Thoracic aorta (tissue), 2 donors: ENCODE results near the gene MAGI1. TPM values are rescaled to one million over a fixed set of nuclear protein-coding genes. Genes with fewer than 3 reads are reported as not detected.

Experiments used
- ATAC-seq: fragments of 150-250 bp; one replicate; pipeline ENCODE4 v1.8.0; 2017; ENCODE audit warnings: low read depth; ENCODE audit not compliant: insufficient number of reproducible peaks, low FRiP score
- DNase-seq: peaks from one replicate; pipeline ENCODE4 v3.0.0-alpha.2; 2020; ENCODE audit warnings: low spot score
- H3K27ac ChIP-seq, 2 donors: fragments of 200-600 bp; sonication (generic); 1 replicate in 1 of 2; 2 replicates in 1 of 2; pipeline ENCODE4 v1.5.1; 2016; ENCODE audit warnings: mild to moderate bottlenecking in 2 of 2, moderate library complexity in 2 of 2
- H3K27me3 ChIP-seq: fragments of 200-600 bp; sonication (generic); replicated peaks from 2 replicates; pipeline ENCODE4 v1.6.0; 2016; ENCODE audit warnings: mild to moderate bottlenecking; ENCODE audit not compliant: insufficient read depth
- H3K36me3 ChIP-seq: fragments of 200-600 bp; sonication (generic); one replicate; pipeline ENCODE4 v1.5.1; 2016
- H3K4me1 ChIP-seq, 2 donors: fragments of 200-600 bp; sonication (generic); 1 replicate in 1 of 2; 2 replicates in 1 of 2; pipeline versions ENCODE4 v1.5.1 to v1.6.0; 2016; ENCODE audit warnings: low read depth in 2 of 2, mild to moderate bottlenecking in 1 of 2; ENCODE audit not compliant: control insufficient read depth in 1 of 2
- H3K4me3 ChIP-seq: fragments of 200-600 bp; sonication (generic); 2 replicates; pipeline ENCODE4 v1.5.1; 2016; ENCODE audit warnings: mild to moderate bottlenecking
- H3K9me3 ChIP-seq: fragments of 200-600 bp; sonication (generic); 2 replicates; pipeline ENCODE4 v1.5.1; 2016
- CTCF ChIP-seq: fragments of 200-600 bp; sonication (generic); IDR thresholded peaks from one replicate; pipeline ENCODE4 v1.5.1; 2019; ENCODE audit warnings: antibody characterized with exemption
- total RNA-seq, 2 donors: library from RNA; depleted of rRNA; stranded (reverse); fragments of >200 nt; gene quantifications; one replicate each; pipeline versions ENCODE4 v1.1.0 to v1.2.3, GENCODE V29; 2016

Gene MAGI1
- total RNA-seq, 2 donors from 2014 or later = 48.2 to 88.5 TPM

GRCh38 chr3:65642883-65643282 lies 395.8 kb downstream of the MAGI1 start:
- Histone ChIP-seq H3K9me3 (peaks cover 9% of the 10 kb centered on the region), H3K4me1 (peaks cover 21 to 34% of the 10 kb centered on the region in 2 donors), H3K4me3 (no peak overlapping the region), H3K36me3 (no peaks in the 10 kb centered on the region), H3K27ac (peak overlapping the region; percentile 21 to 50), H3K27me3 (no peaks in the 10 kb centered on the region)
- TF ChIP-seq CTCF = no peak
- ATAC-seq = no peak
- DNase-seq = no peak

GRCh38 chr3:65641777-65642176 lies 396.9 kb downstream of the MAGI1 start:
- Histone ChIP-seq H3K36me3 (no peaks in the 10 kb centered on the region), H3K4me3 (no peak overlapping the region), H3K4me1 (peaks cover 21 to 34% of the 10 kb centered on the region in 2 donors), H3K9me3 (peaks cover 3% of the 10 kb centered on the region), H3K27ac (peak overlapping the region in 1 of 2 donors; percentile 18), H3K27me3 (no peaks in the 10 kb centered on the region)
- TF ChIP-seq CTCF = no peak
- ATAC-seq (no peak), DNase-seq (no peak)

- Histone ChIP-seq H3K9me3 (peaks cover 2% of the 10 kb centered on the region), H3K4me3 (no peak overlapping the region), H3K27me3 (no peaks in the 10 kb centered on the region), H3K36me3 (no peaks in the 10 kb centered on the region), H3K4me1 (peaks cover 21 to 34% of the 10 kb centered on the region in 2 donors), H3K27ac (no peak overlapping the region)
- no peak for DNase-seq
- no peak for TF ChIP-seq CTCF
- no peak for ATAC-seq
Measured at GRCh38 chr3:65641045-65641444, 397.7 kb downstream of the MAGI1 start.

- no peaks in the 10 kb centered on the region for H3K36me3 ChIP-seq
- H3K9me3 ChIP-seq = no peaks in the 10 kb centered on the region
- no peaks in the 10 kb centered on the region for H3K27me3 ChIP-seq
- no peak for DNase-seq
- TF ChIP-seq CTCF = no peak
- H3K4me1 ChIP-seq = peaks cover 21 to 34% of the 10 kb centered on the region in 2 donors
- H3K4me3 ChIP-seq = no peak overlapping the region
- ATAC-seq = no peak
- no peak overlapping the region for H3K27ac ChIP-seq
Measured at GRCh38 chr3:65639444-65639843, 399.3 kb downstream of the MAGI1 start.

GRCh38 chr3:65638301-65638700 lies 400.4 kb downstream of the MAGI1 start:
- DNase-seq (no peak), ATAC-seq (no peak)
- H3K4me1 ChIP-seq = peaks cover 21 to 27% of the 10 kb centered on the region in 2 donors
- H3K27me3 ChIP-seq = no peaks in the 10 kb centered on the region
- H3K36me3 ChIP-seq = no peaks in the 10 kb centered on the region
- no peak overlapping the region for H3K4me3 ChIP-seq
- no peak overlapping the region for H3K27ac ChIP-seq
- H3K9me3 ChIP-seq = no peaks in the 10 kb centered on the region
- no peak for TF ChIP-seq CTCF
